ENCODE measurements around the gene UGT1A10.
"Not testable (repeated sequence)": the region's sequence is repeated elsewhere in the genome, so short reads cannot be mapped to it uniquely, and the experiment has no call there.

Gene UGT1A10

DNA sequence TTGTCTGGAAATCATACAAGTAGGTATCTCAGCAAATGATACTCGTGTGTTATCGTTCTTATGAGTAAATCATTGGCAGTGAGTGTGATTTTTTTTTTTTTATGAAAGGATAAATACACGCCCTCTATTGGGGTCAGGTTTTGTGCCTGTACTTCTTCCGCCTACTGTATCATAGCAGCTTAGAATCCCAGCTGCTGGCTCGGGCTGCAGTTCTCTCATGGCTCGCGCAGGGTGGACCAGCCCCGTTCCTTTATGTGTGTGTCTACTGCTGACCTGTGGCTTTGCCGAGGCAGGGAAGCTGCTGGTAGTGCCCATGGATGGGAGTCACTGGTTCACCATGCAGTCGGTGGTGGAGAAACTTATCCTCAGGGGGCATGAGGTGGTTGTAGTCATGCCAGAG is at the start of gene UGT1A10:
Gene UGT1A10 (plus strand): TSS at position 143 of the 400 bp plus-strand sequence. CDS start 75 bp downstream, at position 218.
- not testable (repeated sequence) for DNase-seq

DNA sequence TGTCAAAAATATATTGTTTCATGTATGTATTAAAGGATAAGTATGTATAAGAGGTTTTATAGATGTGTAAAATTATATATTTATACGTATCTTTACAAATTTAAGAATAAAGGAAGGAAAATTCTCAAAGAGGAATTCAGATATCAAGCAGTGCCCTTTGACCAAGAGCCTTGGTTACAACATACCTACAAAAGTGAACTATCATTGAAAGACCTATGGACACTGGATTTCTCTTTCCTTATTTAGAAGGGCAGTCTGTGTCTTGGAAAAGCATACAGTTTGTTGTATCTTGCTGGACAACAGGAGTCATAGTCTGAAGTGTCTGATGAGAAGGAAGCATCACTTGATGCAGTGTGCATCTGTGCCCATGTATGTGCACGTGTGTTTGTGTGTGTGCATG is 47.8 kb upstream of the UGT1A10 start:
- DNase-seq: no peak

DNA sequence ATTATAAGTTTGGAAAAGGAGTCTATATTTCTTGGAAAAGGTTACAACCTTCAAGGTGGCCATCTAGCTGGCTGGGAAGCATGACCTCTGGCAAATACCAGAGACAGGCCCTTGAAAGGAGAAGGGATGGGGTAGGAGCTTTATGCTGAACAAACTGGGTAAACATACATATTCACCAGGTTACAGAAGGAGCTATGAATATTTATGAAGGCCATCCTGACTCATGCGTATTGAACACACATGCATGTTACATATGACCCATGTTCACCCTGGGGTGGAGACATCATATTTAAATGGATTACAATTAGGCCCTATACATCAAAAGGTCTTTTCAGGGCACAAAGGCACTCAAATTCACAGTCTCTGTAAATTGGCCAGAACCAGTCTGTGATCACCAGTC is 43.5 kb upstream of the UGT1A10 start:
- DNase-seq: not testable (repeated sequence)

DNA sequence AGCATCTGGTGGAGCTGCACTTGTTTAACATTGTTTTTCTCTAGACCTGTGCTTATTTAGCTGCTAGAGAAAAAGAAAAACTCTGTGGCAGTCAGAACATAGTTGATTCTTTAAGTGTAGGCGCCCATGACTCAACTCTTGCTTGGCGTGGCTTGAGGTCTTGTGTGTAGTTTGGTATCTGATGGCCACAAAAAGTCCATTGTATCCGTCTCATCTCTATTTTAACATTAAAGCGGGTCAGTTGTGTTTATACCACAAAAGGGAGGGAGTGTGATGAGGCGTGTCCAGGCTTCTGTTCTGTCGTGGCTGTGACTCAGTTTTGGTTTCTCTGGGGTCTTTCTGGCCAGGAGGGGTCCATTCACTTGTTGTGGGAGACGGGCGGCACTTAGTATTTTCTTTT is 43.0 kb upstream of the UGT1A10 start:
- DNase-seq: no peak

DNA sequence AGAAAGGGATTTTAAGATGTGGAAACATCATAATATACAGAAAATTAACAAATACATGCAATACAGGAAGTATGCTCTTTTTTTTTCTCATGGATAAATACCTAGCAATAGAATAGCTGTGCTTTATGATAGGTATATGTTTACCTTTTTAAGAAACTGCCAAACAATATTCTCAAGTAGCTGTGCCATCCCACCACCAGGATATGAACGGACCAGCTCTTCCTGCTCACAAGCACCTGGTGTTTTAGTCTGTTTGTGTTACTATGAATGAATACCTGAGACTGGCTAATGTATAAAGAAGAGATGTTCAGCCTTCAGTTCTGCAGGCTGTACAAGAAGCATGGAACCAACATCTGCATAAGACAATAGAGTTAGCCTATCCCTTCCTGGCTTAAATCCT is 38.7 kb upstream of the UGT1A10 start:
- DNase-seq: peak; percentile 6

DNA sequence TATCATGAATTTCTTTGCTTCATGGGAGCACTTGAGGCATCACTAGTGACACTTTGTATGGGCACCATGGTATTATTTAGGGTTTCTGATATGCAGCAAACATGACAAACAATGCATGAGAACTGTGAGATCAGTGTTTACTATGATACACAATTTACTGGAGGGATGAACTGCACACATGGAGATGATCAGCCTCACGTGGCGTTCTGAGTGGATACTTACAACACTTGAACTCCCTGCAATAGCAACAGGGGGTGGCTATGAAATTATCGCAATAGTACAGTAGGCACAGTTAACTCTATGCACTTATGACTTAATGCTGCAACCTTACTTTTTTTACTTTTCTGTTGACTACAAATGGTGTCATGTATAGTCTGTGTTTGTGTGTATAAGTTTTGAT is 37.3 kb upstream of the UGT1A10 start:
- no peak for DNase-seq

DNA sequence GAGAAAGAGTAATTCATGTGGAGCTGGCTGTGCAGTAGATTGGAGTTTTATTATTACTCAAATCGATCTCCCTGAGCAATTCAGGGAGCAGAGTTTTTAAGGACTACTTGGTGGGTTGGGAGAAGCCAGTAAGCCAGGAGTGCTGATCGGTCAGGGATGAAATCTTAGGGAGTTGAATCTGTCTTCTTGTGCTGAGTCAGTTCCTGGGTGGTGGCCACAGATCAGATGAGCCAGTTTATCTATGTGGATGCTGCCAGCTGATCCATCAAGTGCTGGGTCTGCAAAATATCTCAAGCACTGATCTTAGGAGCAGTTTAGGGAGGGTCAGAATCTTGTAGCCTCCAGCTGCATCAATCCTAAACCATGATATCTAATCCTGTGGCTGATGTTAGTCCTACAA is 35.9 kb upstream of the UGT1A10 start:
- DNase-seq: no peak

DNA sequence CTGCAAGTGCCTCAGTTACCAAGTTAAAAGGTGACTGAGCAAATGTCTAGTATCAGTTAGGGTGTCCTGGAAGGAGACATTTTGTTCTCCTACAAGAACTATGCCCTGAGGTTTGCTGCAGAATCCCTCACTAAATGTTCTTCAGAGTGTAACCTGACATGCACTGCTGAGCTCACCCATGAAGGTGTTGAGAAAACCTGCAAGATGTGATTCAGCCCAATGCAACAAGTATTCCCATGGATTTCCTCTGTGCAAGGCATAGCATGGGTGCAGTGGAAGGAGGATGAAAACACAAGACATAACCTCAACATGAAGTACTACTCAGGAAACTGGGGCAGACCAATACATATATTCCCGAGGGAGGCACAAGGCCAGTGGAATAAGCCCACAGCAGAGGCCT is 34.2 kb upstream of the UGT1A10 start:
- no peak for DNase-seq

DNA sequence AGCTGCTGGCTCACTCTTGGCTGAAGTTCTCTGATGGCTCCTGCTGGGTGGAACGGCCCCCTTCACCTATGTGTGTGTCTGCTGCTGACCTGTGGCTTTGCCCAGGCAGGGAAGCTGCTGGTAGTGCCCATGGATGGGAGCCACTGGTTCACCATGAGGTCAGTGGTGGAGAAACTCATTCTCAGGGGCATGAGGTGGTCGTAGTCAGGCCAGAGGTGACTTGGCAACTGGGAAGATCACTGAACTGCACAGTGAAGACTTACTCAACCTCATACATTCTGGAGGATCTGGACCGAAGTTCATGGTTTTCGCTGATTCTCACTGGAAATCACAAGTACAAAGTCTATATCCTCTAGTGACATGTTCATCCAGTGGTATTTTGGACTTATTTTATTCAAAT is 32.7 kb upstream of the UGT1A10 start:
- DNase-seq: no peak

DNA sequence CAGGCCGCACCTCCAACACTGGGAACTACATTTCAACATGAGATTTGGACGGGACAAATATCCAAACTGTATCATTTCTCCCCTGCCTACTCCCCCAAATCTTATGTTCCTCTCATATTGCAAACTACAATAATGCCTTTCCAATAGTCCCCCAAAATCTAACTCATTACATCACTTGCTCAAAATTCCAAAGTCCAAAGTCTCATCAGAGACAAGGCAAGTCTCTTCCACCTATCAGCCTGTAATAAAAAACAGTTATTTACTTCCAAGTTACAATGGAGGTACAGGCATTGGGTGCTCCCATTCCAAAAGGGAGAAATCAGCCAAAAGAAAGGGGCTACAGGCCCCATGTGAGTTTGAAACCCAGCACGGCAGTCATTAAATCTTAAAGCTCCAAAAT is 31.4 kb upstream of the UGT1A10 start:
- no peak for DNase-seq

DNA sequence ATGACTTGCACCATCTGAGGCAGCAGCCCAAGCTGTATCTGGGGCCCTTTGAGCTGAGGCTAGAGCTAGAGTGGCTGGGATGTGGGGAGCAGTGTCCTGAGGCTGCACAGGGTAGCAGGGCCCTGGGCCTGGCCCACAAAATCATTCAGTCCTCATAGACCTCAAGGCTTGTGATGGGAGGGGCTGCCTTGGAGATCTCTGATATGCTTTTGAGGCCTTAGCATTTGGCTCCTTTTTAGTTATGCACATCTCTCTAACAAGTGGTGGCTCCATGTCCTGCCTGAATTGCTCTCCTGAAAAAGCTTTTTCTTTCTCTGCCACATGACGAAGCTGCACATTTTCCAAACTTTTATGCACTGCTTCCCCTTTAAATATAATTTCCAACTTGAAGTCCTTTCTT is 30.6 kb upstream of the UGT1A10 start:
- no peak for DNase-seq

DNA sequence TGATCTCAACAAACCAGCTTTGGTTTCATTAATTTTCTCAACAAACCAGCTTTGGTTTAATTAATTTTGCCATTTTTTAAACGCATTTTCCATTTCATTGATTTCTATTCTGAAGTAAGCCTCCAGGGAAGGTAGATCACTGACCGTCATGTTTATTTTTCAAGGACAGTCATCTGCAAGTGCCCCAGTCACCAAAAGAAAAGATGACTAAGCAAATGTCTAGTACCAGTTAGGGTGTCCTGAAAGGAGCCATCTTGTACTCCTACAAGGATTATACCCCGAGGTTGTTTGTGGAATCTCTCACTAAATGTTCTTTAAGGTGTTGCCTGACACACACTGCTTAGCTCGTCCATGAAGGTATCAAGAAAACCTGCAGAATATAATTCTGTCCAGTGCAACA is 25.0 kb upstream of the UGT1A10 start:
- no peak for DNase-seq

DNA sequence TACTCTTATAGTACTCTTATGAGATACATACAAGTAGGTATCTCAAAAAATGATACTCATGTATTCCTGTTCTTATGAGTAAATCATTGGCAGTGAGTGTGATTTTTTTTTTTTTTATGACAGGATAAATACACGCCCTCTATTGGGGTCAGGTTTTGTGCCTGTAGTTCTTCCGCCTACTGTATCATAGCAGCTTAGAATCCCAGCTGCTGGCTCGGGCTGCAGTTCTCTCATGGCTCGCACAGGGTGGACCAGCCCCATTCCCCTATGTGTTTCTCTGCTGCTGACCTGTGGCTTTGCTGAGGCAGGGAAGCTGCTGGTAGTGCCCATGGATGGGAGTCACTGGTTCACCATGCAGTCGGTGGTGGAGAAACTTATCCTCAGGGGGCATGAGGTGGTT is 18.8 kb upstream of the UGT1A10 start, which contains the start of gene UGT1A8:
Gene UGT1A8 (plus strand): TSS at position 158 of the 400 bp plus-strand sequence. CDS start 75 bp downstream, at position 233.
- DNase-seq: not testable (repeated sequence)

DNA sequence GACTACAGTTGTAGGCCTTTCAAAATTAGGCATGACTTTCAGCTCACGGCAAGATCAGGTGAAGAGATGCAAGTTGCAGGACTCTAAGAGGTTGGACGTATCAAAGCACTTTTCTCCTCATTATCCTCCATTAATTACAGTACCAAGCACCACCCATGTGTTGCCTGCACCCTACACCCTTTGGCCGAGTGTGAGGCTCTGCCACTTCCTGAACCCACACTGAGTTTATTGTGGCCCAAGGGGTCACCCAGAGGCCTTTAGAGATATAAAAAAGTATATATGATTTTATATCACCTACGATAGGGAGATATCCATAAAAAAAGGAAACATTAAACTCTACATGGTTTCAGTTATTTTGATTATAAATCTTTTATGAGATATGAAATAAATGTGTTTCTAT is 16.0 kb upstream of the UGT1A10 start:
- DNase-seq: no peak

DNA sequence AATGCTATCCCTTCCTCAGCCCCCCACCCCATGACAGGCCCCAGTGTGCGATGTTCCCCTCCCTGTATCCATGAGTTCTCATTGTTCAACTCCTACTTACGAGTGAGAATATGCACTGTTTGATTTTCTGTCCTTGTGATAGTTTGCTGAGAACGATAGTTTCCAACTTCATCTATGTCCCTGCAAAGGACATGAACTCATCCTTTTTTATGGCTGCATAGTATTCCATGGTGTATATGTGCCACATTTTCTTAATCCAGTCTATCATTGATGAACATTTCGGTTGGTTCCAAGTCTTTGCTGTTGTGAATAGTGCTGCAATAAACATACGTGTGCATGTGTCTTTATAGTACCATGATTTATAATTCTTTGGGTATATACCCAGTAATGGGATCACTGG is 14.4 kb upstream of the UGT1A10 start:
- not testable (repeated sequence) for DNase-seq

DNA sequence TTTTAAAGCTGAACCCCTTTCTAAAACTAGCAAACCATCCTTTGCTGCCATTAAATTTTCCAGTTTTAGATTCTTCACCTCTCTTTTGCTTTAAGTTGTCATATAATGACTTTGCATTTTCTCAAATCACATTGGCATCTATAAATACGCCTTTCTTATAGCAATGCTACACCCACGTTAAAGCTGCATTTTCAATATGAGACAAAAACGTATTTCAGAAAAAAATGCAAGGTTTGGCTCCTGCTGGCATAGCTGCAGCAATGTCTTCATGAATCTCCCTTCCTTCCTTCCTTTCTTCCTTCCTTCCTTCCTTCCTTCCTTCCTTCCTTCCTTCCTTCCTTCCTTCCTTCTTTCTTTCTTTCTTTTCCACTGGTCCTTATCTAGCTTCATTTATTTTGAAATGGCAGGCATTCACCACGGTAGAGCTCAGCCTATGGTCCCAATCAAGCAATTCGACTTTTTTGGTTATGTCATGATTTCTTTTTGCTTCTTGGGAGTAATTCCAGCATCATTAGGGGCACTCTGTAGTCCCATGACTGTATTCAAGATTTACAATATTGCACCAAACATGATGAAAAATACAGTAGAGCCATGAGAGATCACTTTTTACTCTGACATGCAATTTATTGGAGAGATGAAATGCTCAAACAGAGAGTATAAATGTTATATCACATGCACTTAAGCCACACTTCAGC is 8.8 kb upstream of the UGT1A10 start:
- DNase-seq: no peak

DNA sequence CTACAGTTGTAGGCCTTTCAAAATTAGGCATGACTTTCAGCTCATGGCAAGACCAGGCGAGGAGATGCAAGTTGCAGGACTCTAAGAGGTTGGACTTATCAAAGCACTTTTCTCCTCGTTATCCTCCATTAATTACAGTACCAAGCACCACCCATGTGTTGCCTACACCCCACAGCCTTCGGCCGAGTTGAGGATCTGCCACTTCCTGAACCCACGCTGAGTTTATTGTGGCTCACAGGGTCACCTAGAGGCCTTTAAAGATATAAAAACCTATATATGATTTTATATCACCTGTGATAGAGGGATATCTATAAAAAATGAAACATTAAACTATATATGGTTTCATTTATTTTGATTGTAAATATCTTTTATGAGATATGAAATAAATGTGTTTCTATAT is 2.6 kb downstream of the UGT1A10 start:
- no peak for DNase-seq

DNA sequence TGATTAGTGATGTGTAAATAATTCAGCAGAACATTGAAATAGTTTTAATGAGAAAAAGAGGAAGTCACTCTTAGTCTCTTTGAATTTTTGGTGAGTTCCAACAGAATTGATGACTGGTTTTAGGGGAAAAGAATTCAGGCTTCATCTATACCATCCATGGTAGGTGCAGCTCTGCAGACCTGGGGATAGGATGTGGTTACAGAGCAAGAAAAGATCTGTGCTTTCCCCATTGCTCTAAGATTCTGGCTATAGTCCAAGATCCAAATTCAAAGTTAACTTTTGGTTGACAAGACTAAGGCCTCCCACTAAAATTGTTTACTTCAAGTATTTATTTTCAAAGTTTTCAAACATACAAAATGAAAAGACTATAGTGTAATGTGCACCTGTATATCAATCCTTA is 3.6 kb downstream of the UGT1A10 start:
- DNase-seq: no peak

DNA sequence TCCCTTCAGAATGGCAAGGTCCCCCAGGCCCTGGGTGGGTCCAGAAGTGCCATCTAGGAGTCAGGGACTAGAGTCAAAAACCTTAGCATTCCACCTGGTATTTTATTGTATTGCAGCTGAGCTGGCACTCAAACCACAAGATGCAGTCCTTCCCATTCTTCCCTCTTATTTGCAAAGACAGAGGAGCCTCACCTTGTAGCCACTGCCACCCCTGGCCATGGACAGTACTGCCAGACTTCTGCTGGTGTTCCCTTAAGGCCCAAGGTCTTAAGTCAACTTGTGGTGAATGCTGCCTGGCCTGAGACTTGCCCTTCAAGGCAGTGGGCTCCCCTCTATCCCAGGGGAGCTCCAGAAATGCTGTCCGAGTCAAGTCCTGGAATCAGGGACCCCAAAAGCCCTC is 6.9 kb downstream of the UGT1A10 start:
- DNase-seq: no peak

DNA sequence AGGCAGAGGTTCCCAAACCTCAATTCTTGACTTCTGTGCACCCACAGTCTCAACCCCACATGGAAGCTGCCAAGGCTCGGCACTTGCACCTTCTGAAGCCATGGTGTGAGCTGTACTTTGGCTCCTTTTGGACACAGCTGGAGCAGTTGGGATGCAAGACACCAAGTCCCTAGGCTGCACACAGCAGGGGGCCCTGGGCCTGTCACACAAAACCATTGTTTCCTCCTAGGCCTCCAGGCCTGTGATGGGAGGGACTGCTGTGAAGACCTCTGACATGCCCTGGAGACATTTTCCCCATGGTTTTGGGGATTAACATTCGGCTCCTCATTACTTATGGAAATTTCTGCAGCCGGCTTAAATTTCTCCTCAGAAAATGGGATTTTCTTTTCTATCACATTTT is 9.8 kb downstream of the UGT1A10 start:
- not testable (repeated sequence) for DNase-seq

DNA sequence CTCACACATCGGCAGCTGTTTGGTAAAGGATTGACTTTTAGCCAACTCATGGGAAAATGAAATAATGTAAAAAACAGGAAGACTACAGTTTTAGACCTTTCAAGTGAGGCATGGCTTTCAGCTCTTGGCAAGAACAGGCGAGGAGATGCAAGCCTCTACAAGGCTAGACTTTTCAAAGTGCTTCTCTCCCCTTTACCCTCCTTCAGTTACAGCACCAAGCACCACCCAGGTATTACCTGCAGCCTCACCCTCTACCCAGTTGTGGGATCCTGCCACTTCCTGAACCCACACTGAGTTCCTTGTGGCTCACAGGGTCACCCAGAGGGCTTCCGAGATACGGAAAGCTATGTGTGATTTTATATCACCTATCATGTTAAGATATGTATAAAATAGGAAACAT is 14.7 kb downstream of the UGT1A10 start:
- no peak for DNase-seq

DNA sequence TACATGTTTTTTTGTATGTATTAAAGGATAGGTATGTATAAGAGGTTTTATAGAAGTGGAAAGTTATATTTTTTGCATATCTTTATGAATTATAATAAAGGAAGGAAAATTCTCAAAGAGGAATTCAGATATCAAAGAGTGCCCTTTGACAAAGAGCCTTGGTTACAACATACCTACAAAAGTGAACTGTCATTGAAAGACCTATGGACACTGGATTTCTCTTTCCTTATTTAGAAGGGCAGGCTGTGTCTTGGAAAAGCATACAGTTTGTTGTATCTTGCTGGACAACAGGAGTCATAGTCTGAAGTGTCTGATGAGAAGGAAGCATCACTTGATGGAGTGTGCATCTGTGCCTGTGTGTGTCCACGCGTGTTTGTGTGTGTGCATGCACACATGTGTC is 15.2 kb downstream of the UGT1A10 start:
- DNase-seq: no peak

DNA sequence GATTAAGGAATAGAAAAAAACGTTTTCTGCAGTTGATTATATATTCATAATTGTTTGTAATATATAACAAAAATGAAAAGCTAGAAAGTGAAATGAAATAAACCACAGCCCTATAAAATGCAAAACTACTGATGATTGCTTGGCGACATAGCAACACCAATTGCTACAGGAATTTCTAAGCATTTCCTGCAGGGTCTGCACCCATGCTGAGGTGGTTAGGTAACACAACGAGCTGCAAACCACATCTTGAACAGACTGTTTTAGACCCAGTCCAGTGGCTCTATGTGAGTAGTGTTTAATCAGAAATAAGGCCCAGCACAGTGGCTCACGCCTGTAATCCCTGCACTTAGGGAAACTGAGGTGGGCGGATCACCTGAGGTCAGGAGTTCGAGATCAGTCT is 18.3 kb downstream of the UGT1A10 start:
- DNase-seq: no peak

DNA sequence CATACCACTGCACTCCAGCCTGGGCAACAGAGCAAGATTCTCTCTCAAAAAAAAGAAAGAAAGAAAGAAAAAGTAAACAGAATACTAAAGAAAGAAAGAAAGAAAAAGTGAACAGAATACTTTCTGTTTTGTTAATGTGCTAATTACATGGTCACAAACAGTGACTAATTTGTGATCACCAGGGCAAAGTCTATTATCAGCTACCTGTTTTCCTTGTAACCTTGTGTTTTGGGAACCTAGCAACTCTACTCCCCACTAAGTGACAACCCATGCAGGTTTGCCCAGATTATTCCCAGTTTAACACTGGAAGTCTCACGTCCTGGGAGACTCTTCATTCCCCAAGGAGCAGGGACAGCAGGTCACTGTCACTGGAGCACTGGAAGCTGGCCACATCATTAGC is 18.8 kb downstream of the UGT1A10 start:
- DNase-seq: no peak

DNA sequence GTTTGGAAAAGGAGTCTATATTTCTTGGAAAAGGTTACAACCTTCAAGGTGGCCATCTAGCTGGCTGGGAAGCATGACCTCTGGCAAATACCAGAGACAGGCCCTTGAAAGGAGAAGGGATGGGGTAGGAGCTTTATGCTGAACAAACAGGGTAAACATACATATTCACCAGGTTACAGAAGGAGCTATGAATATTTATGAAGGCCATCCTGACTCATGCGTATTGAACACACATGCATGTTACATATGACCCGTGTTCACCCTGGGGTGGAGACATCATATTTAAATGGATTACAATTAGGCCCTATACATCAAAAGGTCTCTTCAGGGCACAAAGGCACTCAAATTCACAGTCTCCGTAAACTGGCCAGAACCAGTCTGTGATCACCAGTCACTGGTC is 19.7 kb downstream of the UGT1A10 start:
- DNase-seq: not testable (repeated sequence)

Data from NCI-H774 (cell line).